Muscle of arm (tissue), 12 donors: ENCODE measurements around the gene KBTBD2. TPM values are rescaled to one million over a fixed set of nuclear protein-coding genes. Genes with fewer than 3 reads are reported as not detected.
"Not testable (repeated sequence)": the region's sequence is repeated elsewhere in the genome, so short reads cannot be mapped to it uniquely, and the experiment has no call there.

Source experiments
- DNase-seq: peaks from one replicate; pipeline ENCODE4 v3.0.0-alpha.2; 2013
- polyA plus RNA-seq, 12 donors: library from polyadenylated mRNA; unstranded; fragments of 120-200 nt; gene quantifications; one replicate each; pipeline ENCODE4 v1.2.1, GENCODE V29; 2013; ENCODE audit not compliant: insufficient read length in 12 of 12

Gene KBTBD2
- polyA plus RNA-seq, 12 donors, result 34.1 to 48.0 (median 41.6) TPM; not detected in 1

DNA sequence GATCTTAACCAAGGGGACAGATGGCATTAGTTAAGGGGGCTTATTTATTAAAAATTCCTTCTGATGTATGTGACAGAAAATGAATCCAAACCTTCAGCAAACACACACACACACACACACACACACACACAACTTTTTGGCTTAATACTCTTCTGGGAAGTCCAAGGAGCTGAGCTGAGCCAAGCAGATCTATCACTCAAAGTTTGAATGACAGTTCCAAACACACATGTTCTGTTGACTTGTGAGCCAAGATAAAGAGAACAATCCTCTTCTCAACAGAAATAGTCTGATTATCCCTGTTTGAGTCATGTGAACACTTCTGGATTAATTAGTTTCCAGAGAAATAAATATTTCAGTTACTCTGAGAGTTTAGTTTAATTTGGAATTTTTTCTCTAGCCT is 31.5 kb downstream of the KBTBD2 start:
- no peak for DNase-seq

DNA sequence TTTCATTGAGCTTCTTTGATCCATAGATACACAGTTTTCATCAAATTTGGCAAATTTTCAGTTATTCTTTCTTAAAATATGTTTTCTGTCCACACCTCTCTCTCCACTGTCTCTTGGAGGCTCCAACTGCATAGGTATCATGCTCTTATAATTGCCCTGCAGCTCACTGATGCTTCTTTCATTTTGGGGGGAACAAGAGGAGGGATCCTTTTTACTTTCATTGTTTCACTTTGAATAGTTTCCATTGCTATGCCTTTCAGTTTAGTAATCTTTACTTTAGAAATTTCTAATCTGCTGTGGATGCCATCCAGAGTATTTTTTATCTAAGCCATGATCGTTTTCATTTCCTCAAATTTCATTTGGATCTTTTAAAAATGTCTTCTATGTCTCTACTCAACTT is 32.9 kb downstream of the KBTBD2 start:
- no peak for DNase-seq

DNA sequence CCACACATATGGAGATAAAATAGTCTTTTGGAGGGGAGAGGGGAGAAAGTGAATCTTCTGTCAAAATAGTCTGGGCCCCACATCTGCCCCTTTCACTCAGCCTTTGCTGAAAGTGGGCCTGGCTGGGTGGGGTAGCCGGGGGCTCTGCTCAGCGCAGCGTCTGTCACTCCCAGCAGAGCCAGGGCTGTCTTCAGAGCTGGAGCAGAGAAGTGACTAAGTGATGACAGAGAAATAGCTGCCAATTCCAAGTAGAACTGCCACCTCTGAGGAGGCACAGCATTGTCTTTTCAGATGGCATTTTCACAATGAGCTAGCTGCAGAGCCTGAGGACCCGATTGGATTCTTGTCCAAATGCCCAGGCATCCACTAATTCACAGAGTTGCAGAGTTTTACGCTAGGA is 34.5 kb downstream of the KBTBD2 start:
- not testable (repeated sequence) for DNase-seq

DNA sequence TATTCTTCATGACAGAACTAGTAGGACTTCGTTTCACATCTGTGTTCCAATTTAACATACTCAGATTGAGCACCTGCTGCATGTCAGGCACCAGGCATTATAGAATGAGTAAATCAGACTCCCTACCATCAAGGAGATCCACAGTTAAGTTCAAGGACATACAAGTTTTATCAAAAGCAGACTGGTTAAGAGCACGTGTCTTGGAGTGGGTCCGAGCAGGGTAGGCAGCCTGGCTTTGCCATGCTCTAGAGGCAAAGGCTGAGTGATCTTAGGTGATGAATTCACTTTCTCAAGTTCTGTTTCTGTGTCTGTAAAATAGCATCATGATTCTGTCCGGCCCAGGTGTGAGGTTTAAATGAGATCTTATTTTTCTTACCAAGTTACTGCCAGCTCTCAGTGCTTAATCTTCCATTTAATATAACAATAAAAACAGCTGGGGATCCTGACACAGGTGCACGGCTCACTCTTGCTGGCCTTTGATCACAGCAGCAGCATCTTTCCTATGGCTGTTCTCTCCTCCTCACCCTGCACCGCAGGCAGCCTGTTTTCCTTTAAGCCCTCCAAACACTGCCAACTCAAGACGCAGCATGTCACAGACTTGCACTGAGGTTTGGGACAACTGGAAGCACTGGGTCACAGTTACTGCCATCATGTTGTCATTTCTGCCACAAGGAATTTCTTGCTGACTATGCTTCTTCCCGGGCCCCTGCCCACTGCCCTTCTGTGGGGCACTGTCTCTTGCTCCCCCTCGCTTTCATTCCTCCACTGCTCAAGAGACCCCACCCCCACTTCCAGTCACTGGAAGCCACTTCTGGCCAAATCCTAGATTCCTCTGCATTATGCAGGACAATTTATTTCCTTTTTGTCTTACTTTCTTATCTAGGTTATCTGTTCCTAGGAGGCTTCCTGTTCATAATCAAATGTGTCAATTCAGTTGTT is 35.5 kb downstream of the KBTBD2 start:
- DNase-seq, result not testable (repeated sequence)

DNA sequence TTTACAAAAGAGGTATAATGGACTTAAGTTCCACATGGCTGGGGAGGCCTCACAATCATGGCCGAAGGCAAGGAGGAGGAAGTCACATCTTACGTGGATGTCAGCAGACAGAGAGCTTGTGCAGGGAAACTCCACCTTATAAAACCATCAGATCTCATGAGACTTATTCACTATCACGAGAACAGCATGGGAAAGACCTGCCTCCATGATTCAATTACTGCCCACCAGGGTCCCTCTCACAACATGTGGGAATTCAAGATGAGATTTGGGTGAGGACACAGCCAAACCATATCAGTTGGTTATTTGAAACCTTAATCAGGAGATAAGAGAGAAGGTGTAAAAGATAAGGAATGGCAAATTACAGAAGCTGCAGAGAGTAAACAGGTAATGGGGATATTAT is 40.9 kb downstream of the KBTBD2 start:
- not testable (repeated sequence) for DNase-seq

DNA sequence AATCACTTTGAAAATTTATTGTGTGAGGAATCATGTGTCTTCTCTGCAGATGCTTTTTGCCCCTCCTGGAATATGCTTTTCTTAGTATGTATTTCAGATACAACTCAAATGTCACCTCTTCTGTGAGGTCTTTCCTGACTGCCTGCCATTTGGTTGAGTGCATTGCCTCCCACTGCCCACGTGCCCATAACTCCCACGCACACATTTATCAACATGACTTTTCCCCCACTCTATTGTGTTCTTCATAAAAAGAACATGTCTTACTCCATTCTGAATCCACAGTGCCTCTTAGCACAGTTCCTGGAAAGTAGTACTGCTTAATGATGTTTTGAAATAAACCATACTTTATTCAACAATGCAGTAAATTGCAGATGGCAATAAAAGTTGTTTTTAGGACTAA is 42.9 kb downstream of the KBTBD2 start:
- not testable (repeated sequence) for DNase-seq

DNA sequence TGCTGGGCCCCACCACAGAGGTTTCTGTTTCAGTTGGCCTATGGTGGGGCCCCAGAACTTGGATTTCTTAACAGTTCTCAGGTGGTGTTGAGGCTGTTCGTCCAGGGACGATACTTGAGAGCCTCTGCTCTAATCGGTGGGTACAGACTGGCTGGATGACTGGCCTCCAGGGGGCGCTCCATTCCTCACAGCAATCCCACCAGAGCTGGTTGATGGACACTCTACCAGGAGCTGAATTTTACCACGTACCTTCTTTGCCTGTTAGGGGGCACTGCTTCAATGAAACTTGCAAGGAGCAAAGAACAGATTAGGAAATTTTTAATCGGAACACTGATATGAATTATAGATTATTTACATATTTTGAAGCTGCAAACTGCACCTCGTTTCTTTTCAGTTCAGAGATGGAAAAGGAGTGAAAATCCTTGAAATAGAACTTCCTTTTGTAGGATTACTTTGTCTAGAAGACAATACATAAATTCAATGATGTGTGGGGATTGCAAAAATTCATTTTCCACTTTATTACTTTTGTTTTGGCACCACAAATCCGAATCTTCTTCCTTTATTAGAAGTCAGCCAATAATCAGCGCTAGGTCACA is 44.8 kb downstream of the KBTBD2 start:
- DNase-seq, result peak; percentile 66

DNA sequence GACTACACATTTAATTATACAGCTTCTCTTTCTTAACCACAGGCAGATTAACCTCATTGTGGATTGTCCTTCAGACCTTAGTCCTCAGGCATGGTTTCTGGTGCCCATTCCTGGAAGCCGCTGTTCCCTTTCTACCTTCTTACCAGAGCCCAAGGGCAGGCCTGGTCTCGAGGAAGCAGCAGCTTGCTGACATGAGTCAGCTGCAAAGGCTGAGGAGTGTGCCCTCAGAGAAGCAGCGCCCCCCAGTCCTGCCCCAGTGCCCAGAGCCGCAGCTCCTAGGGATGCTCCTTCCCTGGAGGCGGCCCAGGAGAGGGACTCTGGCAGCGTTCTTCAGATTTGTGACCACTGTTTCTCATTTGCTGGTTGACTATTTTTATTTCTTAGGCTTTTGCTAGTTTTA is 46.8 kb downstream of the KBTBD2 start:
- DNase-seq, result not testable (repeated sequence)

DNA sequence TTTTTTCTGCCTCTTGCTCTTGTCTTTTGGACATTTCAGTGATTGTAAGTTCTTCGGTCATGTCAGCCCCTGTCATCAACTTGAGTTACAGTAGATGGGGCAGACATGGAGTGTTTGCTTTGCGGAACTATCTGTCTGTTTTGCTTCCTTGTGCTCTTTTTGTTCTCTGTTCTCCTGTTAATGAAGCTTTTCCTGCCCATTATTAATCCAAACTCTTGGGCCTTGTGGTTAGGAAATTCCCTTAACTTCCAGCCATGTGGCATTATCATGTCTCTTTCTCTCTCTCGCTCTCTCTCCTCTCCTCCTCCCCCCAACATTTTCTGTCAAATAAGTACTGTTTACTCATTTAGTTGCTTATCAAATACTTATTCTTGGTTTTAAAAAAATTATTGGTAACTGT is 47.8 kb downstream of the KBTBD2 start:
- not testable (repeated sequence) for DNase-seq

DNA sequence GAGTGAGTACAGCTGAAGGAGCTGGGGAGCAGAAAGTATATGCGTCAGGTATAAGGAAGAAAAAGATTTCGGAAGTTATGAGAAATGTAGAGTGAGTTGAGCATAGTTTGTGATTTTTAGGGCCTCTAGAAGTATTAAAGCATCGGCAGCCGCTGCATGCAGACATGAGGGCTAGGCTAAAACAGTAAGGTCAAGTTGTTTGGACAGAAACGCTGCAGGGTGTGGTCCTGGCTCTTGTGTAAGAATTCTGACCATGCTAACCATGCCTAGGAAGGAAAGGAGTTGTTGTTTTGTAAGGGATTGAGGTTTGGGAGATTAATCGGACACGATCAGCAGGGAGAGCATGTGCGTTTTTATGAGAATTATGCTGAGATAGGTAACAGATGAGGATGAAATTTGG is 51.7 kb downstream of the KBTBD2 start:
- DNase-seq, result not testable (repeated sequence)

DNA sequence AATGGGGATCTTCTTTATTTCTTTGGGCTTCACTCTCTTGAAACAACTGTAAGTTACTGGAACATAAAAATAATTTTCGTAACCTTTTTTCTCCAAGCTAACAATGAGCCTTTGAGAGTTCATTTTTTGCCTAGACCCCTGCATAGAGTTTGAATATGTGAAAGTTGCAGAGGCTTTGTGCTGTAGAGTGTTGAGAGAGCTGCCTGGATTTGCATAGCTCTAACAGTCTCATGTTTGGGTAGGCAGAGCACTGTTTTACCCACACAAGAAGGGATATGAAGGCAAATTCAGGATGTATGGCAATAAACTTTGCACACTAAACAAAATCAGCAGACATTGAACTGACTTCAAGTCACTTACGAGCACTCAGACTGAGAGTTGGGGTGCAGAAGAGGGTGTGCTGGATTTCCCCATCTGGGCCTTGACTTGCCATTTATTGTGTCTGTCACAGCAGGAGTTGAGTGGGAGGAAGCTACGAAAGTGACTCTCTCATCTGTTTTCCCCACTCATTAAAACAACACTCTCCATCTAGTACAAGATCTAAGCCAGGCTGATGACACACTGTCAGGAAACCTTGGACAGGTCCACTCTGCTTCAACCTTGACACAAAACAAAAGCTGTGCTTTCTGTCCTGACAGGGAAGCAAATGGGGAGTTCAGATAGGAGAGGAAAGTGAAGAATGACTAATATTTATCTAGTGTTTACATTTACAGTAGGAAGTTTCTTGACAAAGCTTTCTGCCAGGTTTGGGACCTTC is 62.4 kb downstream of the KBTBD2 start:
- DNase-seq, result not testable (repeated sequence)

Other genes starting within 250 kb of the KBTBD2 start
- gene FKBP9, start 65.7 kb upstream of the KBTBD2 start, polyA plus RNA-seq, result 100 to 1,000 TPM; 136 to 294 (median 165) TPM
- 10 to 100 TPM in 11 of 12 donors, not detected in 1; 17.4 to 42.8 (median 29.2) TPM for gene NT5C3A, start 171.0 kb upstream of the KBTBD2 start, polyA plus RNA-seq
- gene RP9, start 217.6 kb upstream of the KBTBD2 start, polyA plus RNA-seq, result 10 to 100 TPM in 11 of 12 donors, not detected in 1; 21.5 to 32.8 (median 26.7) TPM
- gene BBS9, start 237.8 kb upstream of the KBTBD2 start, polyA plus RNA-seq, result 10 to 100 TPM in 10 of 12 donors, 1 to 10 TPM in 1, not detected in 1; 8.1 to 24.4 (median 19.3) TPM